Hepatocyte (in vitro differentiated cells): ENCODE results near the gene KRTAP9-8. TPM values are rescaled to one million over a fixed set of nuclear protein-coding genes. Genes with fewer than 3 reads are reported as not detected.
"Not testable (repeated sequence)": the region's sequence is repeated elsewhere in the genome, so short reads cannot be mapped to it uniquely, and the experiment has no call there.

ENCODE experiments used
- DNase-seq: peaks from one replicate; pipeline ENCODE4 v3.0.0-alpha.2; 2016; ENCODE audit warnings: low spot score
- H2AFZ ChIP-seq: fragments of 200-600 bp; sonication (generic); 2 replicates; pipeline ENCODE4 v1.6.0; 2016; ENCODE audit warnings: antibody characterized with exemption, mild to moderate bottlenecking
- H3K27ac ChIP-seq: fragments of 200-600 bp; sonication (generic); 2 replicates; pipeline ENCODE4 v1.5.1; 2016; ENCODE audit warnings: mild to moderate bottlenecking
- H3K27me3 ChIP-seq: fragments of 200-600 bp; sonication (generic); 2 replicates; pipeline ENCODE4 v1.6.1; 2016
- H3K36me3 ChIP-seq: fragments of 200-600 bp; sonication (generic); replicated peaks from 2 replicates; pipeline ENCODE4 v1.5.1; 2016; ENCODE audit warnings: low read depth; ENCODE audit not compliant: insufficient read depth
- H3K4me1 ChIP-seq: fragments of 200-600 bp; sonication (generic); 2 replicates; pipeline ENCODE4 v1.5.1; 2016; ENCODE audit warnings: mild to moderate bottlenecking, moderate library complexity; ENCODE audit not compliant: insufficient read depth
- H3K4me2 ChIP-seq: fragments of 200-600 bp; sonication (generic); 2 replicates; pipeline ENCODE4 v1.6.0; 2016
- H3K4me3 ChIP-seq: fragments of 200-600 bp; sonication (generic); 2 replicates; pipeline ENCODE4 v1.5.1; 2016; ENCODE audit warnings: mild to moderate bottlenecking
- H3K79me2 ChIP-seq: fragments of 200-600 bp; sonication (generic); 2 replicates; pipeline ENCODE4 v1.6.0; 2017; ENCODE audit warnings: mild to moderate bottlenecking
- H3K9me2 ChIP-seq: fragments of 200-600 bp; sonication (generic); replicated peaks from 2 replicates; pipeline ENCODE4 v1.6.0; 2017; ENCODE audit warnings: mild to moderate bottlenecking; ENCODE audit not compliant: insufficient read depth
- H3K9me3 ChIP-seq: fragments of 200-600 bp; sonication (generic); 2 replicates; pipeline ENCODE4 v1.5.1; 2016; ENCODE audit warnings: low read depth, mild to moderate bottlenecking
- H4K20me1 ChIP-seq: fragments of 200-600 bp; sonication (generic); 2 replicates; pipeline ENCODE4 v1.6.0; 2016; ENCODE audit warnings: mild to moderate bottlenecking; ENCODE audit not compliant: insufficient read depth, poor library complexity, severe bottlenecking
- EZH2 ChIP-seq: fragments of 200-600 bp; sonication (generic); IDR thresholded peaks from 2 replicates; pipeline ENCODE4 v1.6.1; 2016; ENCODE audit warnings: antibody characterized with exemption, mild to moderate bottlenecking, borderline replicate concordance
- EZH2phosphoT487 ChIP-seq: fragments of 200-600 bp; sonication (generic); IDR thresholded peaks from one replicate; pipeline ENCODE4 v1.6.1; 2018; ENCODE audit warnings: antibody characterized with exemption, mild to moderate bottlenecking, low read depth, moderate library complexity; ENCODE audit not compliant: unreplicated experiment, severe bottlenecking
- WGBS: methylation state at CpG from one replicate; pipeline ENCODE4 v1.1.6; 2016; ENCODE audit warnings: low lambda C conversion rate; ENCODE audit errors: missing lambda C conversion rate; 5-methylcytosine and 5-hydroxymethylcytosine counted together
- polyA plus RNA-seq: library from polyadenylated mRNA; unstranded; fragments of >200 nt; fragmentation: Nextera tagmentation; extraction: Ambion mirVana; gene quantifications from 2 replicates; pipeline ENCODE4 v1.2.1, GENCODE V29; 2016
- total RNA-seq: library from RNA; depleted of rRNA; stranded (reverse); fragments of >200 nt; gene quantifications from 2 replicates; pipeline ENCODE4 v1.2.3, GENCODE V29; 2014
- TF ChIP-seq, protein P1 (sequence below): fragments of 200-600 bp; sonication (generic); IDR thresholded peaks from 2 replicates; pipeline ENCODE4 v1.5.1; 2016; ENCODE audit warnings: antibody characterized with exemption, mild to moderate bottlenecking; ENCODE audit not compliant: poor library complexity

KRTAP9-8 gene
- total and polyA plus RNA-seq, 2 experiments from 2014 or later, result not detected

DNA sequence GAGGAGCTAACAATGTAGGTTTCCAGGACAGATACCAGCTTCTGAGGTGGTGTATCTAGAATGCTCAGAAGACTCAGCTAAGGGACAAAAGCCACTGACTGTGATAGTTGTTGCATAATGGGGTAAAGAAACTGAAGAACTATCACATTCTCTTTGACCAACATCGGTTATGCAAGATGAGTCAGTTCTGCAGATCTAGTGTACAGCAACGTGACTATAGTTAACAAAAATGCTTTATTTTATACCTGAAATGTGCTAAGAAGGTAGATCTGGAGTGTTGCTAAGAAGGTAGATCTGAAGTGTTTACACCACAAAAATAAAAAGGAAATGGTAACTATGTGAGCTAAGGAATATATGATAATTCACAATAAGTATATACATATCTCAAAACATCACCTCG, 29.9 kb downstream of the KRTAP9-8 start:
- Histone ChIP-seq H3K4me2 (no peak overlapping the region), H3K4me3 (no peak overlapping the region), H4K20me1 (no peaks in the 10 kb centered on the region), H3K36me3 (no peaks in the 10 kb centered on the region), H3K27ac (no peak overlapping the region), H3K9me2 (no peaks in the 10 kb centered on the region), H2AFZ (no peak overlapping the region), H3K79me2 (no peaks in the 10 kb centered on the region), H3K27me3 (peaks cover 8% of the 10 kb centered on the region), H3K9me3 (no peaks in the 10 kb centered on the region), H3K4me1 (no peaks in the 10 kb centered on the region)
- TF ChIP-seq, protein P1, sequence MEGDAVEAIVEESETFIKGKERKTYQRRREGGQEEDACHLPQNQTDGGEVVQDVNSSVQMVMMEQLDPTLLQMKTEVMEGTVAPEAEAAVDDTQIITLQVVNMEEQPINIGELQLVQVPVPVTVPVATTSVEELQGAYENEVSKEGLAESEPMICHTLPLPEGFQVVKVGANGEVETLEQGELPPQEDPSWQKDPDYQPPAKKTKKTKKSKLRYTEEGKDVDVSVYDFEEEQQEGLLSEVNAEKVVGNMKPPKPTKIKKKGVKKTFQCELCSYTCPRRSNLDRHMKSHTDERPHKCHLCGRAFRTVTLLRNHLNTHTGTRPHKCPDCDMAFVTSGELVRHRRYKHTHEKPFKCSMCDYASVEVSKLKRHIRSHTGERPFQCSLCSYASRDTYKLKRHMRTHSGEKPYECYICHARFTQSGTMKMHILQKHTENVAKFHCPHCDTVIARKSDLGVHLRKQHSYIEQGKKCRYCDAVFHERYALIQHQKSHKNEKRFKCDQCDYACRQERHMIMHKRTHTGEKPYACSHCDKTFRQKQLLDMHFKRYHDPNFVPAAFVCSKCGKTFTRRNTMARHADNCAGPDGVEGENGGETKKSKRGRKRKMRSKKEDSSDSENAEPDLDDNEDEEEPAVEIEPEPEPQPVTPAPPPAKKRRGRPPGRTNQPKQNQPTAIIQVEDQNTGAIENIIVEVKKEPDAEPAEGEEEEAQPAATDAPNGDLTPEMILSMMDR, result no peak
- TF ChIP-seq EZH2phosphoT487 (no peak), EZH2 (no peak)
- no CpG with 5 or more reads among the region's 3 CpGs for whole genome bisulfite sequencing
- no peak for DNase-seq

DNA sequence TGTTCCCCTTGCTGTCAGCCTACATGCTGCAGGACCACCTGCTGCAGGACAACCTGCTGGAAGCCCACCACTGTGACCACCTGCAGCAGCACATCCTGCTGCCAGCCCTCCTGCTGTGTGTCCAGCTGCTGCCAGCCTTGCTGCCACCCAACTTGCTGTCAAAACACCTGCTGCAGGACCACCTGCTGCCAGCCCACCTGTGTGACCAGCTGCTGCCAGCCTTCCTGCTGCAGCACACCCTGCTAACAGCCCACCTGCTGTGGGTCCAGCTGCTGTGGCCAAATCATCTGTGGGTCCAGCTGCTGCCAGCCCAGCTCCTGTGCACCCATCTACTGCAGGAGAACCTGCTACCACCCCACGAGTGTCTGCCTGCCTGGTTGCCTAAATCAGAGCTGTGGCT, 33.5 kb downstream of the KRTAP9-8 start:
- H3K4me2 ChIP-seq, H3K27me3 ChIP-seq, H3K9me3 ChIP-seq, DNase-seq, H3K9me2 ChIP-seq, H2AFZ ChIP-seq, H3K79me2 ChIP-seq, H3K27ac ChIP-seq, H4K20me1 ChIP-seq, H3K4me3 ChIP-seq, H3K36me3 ChIP-seq, H3K4me1 ChIP-seq: not testable (repeated sequence)
- WGBS, result no CpG with 5 or more reads among the region's 1 CpG

DNA sequence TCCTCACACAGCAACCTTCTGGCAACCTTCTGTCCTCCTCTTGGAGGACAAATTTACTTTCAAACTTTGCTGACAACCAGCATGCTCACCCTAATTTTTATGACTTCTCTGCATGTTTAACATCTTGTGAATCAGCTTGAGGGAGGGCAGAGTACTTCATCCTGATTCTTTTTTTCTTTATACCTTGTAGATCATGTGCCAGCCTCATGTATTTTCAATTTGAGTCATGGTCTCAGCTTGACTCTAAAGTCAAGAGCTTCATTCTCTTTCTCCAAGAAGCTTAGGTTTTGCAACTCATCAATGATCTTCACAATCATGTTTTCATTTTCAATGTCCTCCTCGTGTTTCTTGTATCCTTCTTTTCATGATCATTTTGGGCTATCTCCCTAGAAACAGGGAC, 34.1 kb downstream of the KRTAP9-8 start:
- no peak overlapping the region for H3K4me3 ChIP-seq
- H3K4me1 ChIP-seq, result no peaks in the 10 kb centered on the region
- TF ChIP-seq EZH2phosphoT487, result no peak
- TF ChIP-seq, protein P1, result no peak
- no peak for TF ChIP-seq EZH2
- no peaks in the 10 kb centered on the region for H3K79me2 ChIP-seq
- no CpG with 5 or more reads among the region's 1 CpG for WGBS
- peaks cover 5% of the 10 kb centered on the region for H3K27me3 ChIP-seq
- H3K9me3 ChIP-seq, result no peaks in the 10 kb centered on the region
- no peaks in the 10 kb centered on the region for H3K36me3 ChIP-seq
- no peak overlapping the region for H2AFZ ChIP-seq
- DNase-seq, result no peak
- H3K4me2 ChIP-seq, result no peak overlapping the region
- no peak overlapping the region for H3K27ac ChIP-seq
- H4K20me1 ChIP-seq, result no peaks in the 10 kb centered on the region
- H3K9me2 ChIP-seq, result no peaks in the 10 kb centered on the region

DNA sequence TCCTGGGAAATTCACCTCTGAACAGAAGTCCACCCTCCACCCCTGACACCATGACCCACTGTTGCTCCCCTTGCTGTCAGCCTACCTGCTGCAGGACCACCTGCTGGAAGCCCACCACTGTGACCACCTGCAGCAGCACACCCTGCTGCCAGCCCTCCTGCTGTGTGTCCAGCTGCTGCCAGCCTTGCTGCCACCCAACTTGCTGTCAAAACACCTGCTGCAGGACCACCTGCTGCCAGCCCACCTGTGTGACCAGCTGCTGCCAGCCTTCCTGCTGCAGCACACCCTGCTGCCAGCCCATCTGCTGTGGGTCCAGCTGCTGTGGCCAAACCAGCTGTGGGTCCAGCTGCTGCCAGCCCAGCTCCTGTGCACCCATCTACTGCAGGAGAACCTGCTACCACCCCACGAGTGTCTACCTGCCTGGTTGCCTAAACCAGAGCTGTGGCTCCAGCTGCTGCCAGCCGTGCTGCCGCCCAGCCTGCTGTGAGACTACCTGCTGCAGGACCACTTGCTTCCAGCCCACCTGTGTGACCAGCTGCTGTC, 37.9 kb downstream of the KRTAP9-8 start, which contains the start of gene KRTAP9-7:
Gene KRTAP9-7 (plus strand): TSS at position 51 of the 543 bp plus-strand sequence. CDS start 0 bp downstream, at position 51.
- H3K79me2 ChIP-seq, H3K27me3 ChIP-seq, H4K20me1 ChIP-seq: not testable (repeated sequence)

More for the DNA sequence above, 37.9 kb downstream of the KRTAP9-8 start, which contains the start of gene KRTAP9-7:
- H3K4me3 ChIP-seq, H3K4me2 ChIP-seq, H2AFZ ChIP-seq, H3K27ac ChIP-seq, H3K9me3 ChIP-seq, H3K4me1 ChIP-seq, H3K9me2 ChIP-seq, H3K36me3 ChIP-seq: not testable (repeated sequence)
- 87% methylated on average over 3 of the region's 3 CpGs for WGBS
- peak; percentile 1 for DNase-seq
